Measurements from ENCODE around the gene SIPA1. TPM values are rescaled to one million over a fixed set of nuclear protein-coding genes. Genes with fewer than 3 reads are reported as not detected.

Gene SIPA1
- total and polyA plus RNA-seq, 9 of the 15 experiments (the other 6 are each of a cell fraction or from before 2014, with no cell fraction given): 0.25 to 85.8 (median 16.8) TPM

DNA sequence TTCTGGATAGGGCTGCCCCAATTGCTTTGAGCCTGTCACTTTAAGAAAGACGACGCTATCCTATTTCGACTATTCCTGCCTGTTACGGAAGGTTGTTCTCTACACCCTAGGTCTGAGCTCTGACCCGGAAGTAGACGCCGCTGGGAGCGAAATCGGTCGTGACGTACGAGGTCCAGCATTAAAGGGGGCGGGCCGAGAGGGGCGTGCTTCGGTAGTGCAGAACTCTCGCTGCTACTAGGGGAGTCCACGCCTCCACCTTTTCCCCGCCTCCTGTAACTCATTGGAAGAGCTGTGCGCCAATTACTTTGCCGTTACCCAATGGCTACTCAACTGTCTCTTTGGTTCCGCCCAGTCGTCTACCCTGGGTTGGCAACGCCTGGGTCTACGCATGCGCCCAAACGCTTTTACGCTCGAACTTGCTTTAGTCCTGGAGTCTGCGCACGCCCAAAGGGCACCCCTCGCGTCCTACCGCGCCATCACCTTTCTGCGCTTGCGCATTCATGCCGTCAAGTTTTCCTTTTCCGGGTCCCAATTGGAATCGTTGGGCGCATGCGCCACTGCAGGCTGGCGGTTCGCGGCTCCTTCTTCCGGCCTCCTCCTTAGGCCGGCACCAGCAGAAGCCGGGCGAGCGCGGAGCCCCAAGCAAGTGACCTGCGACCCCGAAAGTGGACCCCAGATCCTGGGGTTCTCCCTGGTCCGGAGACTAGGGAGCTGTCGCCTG lies 22.5 kb upstream of the SIPA1 start, which contains the start of gene PCNX3 (continued):
- TF ChIP-seq CREBBP (IDR thresholded peaks at IDR 0.05; ENCODE audit: low read depth, low read length) (no peak), PML (IDR thresholded peaks at IDR 0.05; ENCODE audit: low read length) (0 out of 2 replicates have a peak, but pooled peaks have one; percentile 32), TCFL5 (CRISPR knock-in tag; conservative IDR thresholded peaks at IDR 0.05) (no peak), FOXM1 (IDR thresholded peaks at IDR 0.05; ENCODE audit: low read depth) (peak; percentile 99), FOXM1 (CRISPR knock-in tag; IDR thresholded peaks at IDR 0.05; ENCODE audit: low read depth) (no peak), IFI16 (CRISPR knock-in tag; IDR thresholded peaks at IDR 0.05) (no peak), MXI1 (IDR thresholded peaks at IDR 0.05; ENCODE audit: low read depth, low read length) (peak; percentile 85), ZNF431 (CRISPR knock-in tag; IDR thresholded peaks at IDR 0.05) (no peak), RBM34 (IDR thresholded peaks at IDR 0.05; ENCODE audit: borderline replicate concordance, insufficient read depth, low read length) (no peak), NFATC3 (IDR thresholded peaks at IDR 0.05) (no peak), ZFP1 (CRISPR knock-in tag; IDR thresholded peaks at IDR 0.05) (no peak), ZNF217 (CRISPR knock-in tag; IDR thresholded peaks at IDR 0.05) (no peak), FUS (optimal IDR thresholded peaks at IDR 0.05; ENCODE audit: low read depth, low read length) (no peak), FOXK2 (conservative IDR thresholded peaks at IDR 0.05 in 1 of 2, IDR thresholded peaks at IDR 0.05 in 1 of 2; ENCODE audit: low read depth in 2 of 2) (peak; percentile 65 to 89; a peak in 3 of 4 replicates), CBX2 (IDR thresholded peaks at IDR 0.05; ENCODE audit: insufficient read depth, low read length, poor library complexity, severe bottlenecking) (no peak), PRMT5 (CRISPR knock-in tag; IDR thresholded peaks at IDR 0.05) (no peak), CCNT2 (IDR thresholded peaks at IDR 0.05; ENCODE audit: borderline replicate concordance, extremely low read depth, insufficient read length, low read depth, low read length) (no peak)
- TF ChIP-seq, protein P1, sequence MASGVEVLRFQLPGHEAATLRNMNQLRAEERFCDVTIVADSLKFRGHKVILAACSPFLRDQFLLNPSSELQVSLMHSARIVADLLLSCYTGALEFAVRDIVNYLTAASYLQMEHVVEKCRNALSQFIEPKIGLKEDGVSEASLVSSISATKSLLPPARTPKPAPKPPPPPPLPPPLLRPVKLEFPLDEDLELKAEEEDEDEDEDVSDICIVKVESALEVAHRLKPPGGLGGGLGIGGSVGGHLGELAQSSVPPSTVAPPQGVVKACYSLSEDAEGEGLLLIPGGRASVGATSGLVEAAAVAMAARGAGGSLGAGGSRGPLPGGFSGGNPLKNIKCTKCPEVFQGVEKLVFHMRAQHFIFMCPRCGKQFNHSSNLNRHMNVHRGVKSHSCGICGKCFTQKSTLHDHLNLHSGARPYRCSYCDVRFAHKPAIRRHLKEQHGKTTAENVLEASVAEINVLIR (CRISPR knock-in tag; IDR thresholded peaks at IDR 0.05): peak; percentile 85
- TF ChIP-seq, protein P2, sequence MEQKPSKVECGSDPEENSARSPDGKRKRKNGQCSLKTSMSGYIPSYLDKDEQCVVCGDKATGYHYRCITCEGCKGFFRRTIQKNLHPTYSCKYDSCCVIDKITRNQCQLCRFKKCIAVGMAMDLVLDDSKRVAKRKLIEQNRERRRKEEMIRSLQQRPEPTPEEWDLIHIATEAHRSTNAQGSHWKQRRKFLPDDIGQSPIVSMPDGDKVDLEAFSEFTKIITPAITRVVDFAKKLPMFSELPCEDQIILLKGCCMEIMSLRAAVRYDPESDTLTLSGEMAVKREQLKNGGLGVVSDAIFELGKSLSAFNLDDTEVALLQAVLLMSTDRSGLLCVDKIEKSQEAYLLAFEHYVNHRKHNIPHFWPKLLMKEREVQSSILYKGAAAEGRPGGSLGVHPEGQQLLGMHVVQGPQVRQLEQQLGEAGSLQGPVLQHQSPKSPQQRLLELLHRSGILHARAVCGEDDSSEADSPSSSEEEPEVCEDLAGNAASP (IDR thresholded peaks at IDR 0.05): no peak
- TF ChIP-seq, protein P3, sequence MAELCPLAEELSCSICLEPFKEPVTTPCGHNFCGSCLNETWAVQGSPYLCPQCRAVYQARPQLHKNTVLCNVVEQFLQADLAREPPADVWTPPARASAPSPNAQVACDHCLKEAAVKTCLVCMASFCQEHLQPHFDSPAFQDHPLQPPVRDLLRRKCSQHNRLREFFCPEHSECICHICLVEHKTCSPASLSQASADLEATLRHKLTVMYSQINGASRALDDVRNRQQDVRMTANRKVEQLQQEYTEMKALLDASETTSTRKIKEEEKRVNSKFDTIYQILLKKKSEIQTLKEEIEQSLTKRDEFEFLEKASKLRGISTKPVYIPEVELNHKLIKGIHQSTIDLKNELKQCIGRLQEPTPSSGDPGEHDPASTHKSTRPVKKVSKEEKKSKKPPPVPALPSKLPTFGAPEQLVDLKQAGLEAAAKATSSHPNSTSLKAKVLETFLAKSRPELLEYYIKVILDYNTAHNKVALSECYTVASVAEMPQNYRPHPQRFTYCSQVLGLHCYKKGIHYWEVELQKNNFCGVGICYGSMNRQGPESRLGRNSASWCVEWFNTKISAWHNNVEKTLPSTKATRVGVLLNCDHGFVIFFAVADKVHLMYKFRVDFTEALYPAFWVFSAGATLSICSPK (IDR thresholded peaks at IDR 0.05; ENCODE audit: borderline replicate concordance): no peak
- TF ChIP-seq, protein P4, sequence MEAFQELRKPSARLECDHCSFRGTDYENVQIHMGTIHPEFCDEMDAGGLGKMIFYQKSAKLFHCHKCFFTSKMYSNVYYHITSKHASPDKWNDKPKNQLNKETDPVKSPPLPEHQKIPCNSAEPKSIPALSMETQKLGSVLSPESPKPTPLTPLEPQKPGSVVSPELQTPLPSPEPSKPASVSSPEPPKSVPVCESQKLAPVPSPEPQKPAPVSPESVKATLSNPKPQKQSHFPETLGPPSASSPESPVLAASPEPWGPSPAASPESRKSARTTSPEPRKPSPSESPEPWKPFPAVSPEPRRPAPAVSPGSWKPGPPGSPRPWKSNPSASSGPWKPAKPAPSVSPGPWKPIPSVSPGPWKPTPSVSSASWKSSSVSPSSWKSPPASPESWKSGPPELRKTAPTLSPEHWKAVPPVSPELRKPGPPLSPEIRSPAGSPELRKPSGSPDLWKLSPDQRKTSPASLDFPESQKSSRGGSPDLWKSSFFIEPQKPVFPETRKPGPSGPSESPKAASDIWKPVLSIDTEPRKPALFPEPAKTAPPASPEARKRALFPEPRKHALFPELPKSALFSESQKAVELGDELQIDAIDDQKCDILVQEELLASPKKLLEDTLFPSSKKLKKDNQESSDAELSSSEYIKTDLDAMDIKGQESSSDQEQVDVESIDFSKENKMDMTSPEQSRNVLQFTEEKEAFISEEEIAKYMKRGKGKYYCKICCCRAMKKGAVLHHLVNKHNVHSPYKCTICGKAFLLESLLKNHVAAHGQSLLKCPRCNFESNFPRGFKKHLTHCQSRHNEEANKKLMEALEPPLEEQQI (IDR thresholded peaks at IDR 0.05): no peak
